Liver (tissue), 9 donors: Measurements from ENCODE around the gene ACOT13. TPM values are rescaled to one million over a fixed set of nuclear protein-coding genes. Genes with fewer than 3 reads are reported as not detected.

Source experiments
- DNase-seq: peaks from one replicate; pipeline ENCODE4 v3.0.0-alpha.2; 2017; ENCODE audit warnings: low spot score
- H3K27ac ChIP-seq, 2 donors: one replicate each; pipeline ENCODE4 v1.7.0; 2013; ENCODE audit warnings: inconsistent platforms in 2 of 2, low read length in 2 of 2, control low read depth in 1 of 2, low read depth in 1 of 2, mild to moderate bottlenecking in 1 of 2
- H3K27me3 ChIP-seq, 4 donors: one replicate each; pipeline versions ENCODE4 v1.6.1 to v1.7.0; 2013; ENCODE audit warnings: low read length in 3 of 4, inconsistent platforms in 1 of 4, mild to moderate bottlenecking in 1 of 4, moderate library complexity in 1 of 4; ENCODE audit not compliant: control insufficient read depth in 4 of 4, insufficient read depth in 4 of 4
- H3K36me3 ChIP-seq, 4 donors: one replicate each; pipeline versions ENCODE4 v1.6.1 to v1.7.0; 2013; ENCODE audit warnings: low read length in 3 of 4, mild to moderate bottlenecking in 3 of 4, low read depth in 1 of 4, moderate library complexity in 1 of 4; ENCODE audit not compliant: control insufficient read depth in 4 of 4, insufficient read depth in 3 of 4
- H3K4me1 ChIP-seq, 4 donors: one replicate each; pipeline versions ENCODE4 v1.6.1 to v1.7.0; 2013; ENCODE audit warnings: low read length in 3 of 4, mild to moderate bottlenecking in 3 of 4, moderate library complexity in 1 of 4; ENCODE audit not compliant: control insufficient read depth in 4 of 4, insufficient read depth in 4 of 4
- H3K4me3 ChIP-seq, 3 donors: one replicate each; pipeline versions ENCODE4 v1.6.1 to v1.7.0; 2013; ENCODE audit warnings: low read length in 3 of 3, control low read depth in 1 of 3, low read depth in 1 of 3, mild to moderate bottlenecking in 1 of 3
- H3K9ac ChIP-seq, 2 donors: one replicate each; pipeline ENCODE4 v1.7.0; 2013; ENCODE audit warnings: low read length in 2 of 2, mild to moderate bottlenecking in 2 of 2, moderate library complexity in 2 of 2, control low read depth in 1 of 2, low read depth in 1 of 2
- H3K9me3 ChIP-seq, 4 donors: one replicate each; pipeline versions ENCODE4 v1.6.1 to v1.7.0; 2013; ENCODE audit warnings: low read length in 3 of 4; ENCODE audit not compliant: control insufficient read depth in 4 of 4
- CTCF ChIP-seq: fragments of 150-350 bp; IDR thresholded peaks from 2 replicates; pipeline ENCODE4 v1.5.1; 2017; ENCODE audit warnings: improper control_type of control experiment, low read depth, low read length; ENCODE audit not compliant: missing input control
- EGR1 ChIP-seq, 2 donors: IDR thresholded peaks; 2 replicates each; pipeline ENCODE4 v1.6.1; 2016 to 2018; ENCODE audit warnings: antibody characterized with exemption in 2 of 2, low read depth in 2 of 2
- FOXA1 ChIP-seq: IDR thresholded peaks from 2 replicates; pipeline ENCODE4 v1.6.1; 2016; ENCODE audit warnings: antibody characterized with exemption
- FOXA2 ChIP-seq: IDR thresholded peaks from 2 replicates; pipeline ENCODE4 v1.6.1; 2016; ENCODE audit warnings: antibody characterized with exemption
- HNF4A ChIP-seq, 2 donors: conservative IDR thresholded peaks; 2 replicates each; pipeline ENCODE4 v1.6.1; 2016; ENCODE audit warnings: antibody characterized with exemption in 2 of 2, mild to moderate bottlenecking in 2 of 2
- HNF4G ChIP-seq: IDR thresholded peaks from 2 replicates; pipeline ENCODE4 v1.6.1; 2016; ENCODE audit warnings: antibody characterized with exemption
- JUND ChIP-seq, 2 donors: IDR thresholded peaks; 2 replicates each; pipeline ENCODE4 v1.6.1; 2016; ENCODE audit warnings: antibody characterized with exemption in 2 of 2
- MAX ChIP-seq: IDR thresholded peaks from 2 replicates; pipeline ENCODE4 v1.6.1; 2016; ENCODE audit warnings: antibody characterized with exemption
- NR2F2 ChIP-seq: IDR thresholded peaks from 2 replicates; pipeline ENCODE4 v1.6.1; 2016; ENCODE audit warnings: antibody characterized with exemption
- RAD21 ChIP-seq, 2 donors: IDR thresholded peaks; 2 replicates each; pipeline ENCODE4 v1.6.1; 2016; ENCODE audit warnings: antibody characterized with exemption in 2 of 2, mild to moderate bottlenecking in 2 of 2
- RXRA ChIP-seq, 2 donors: IDR thresholded peaks; 2 replicates each; pipeline ENCODE4 v1.6.1; 2017 to 2018; ENCODE audit warnings: antibody characterized with exemption in 2 of 2, mild to moderate bottlenecking in 1 of 2
- SP1 ChIP-seq: IDR thresholded peaks from 2 replicates; pipeline ENCODE4 v1.6.1; 2018; ENCODE audit warnings: antibody characterized with exemption, mild to moderate bottlenecking
- TAF1 ChIP-seq: conservative IDR thresholded peaks from 2 replicates; pipeline ENCODE4 v1.6.1; 2016; ENCODE audit warnings: antibody characterized with exemption, mild to moderate bottlenecking
- YY1 ChIP-seq: IDR thresholded peaks from 2 replicates; pipeline ENCODE4 v1.6.1; 2016; ENCODE audit warnings: antibody characterized with exemption, mild to moderate bottlenecking
- ZBTB33 ChIP-seq: IDR thresholded peaks from 2 replicates; pipeline ENCODE4 v1.6.1; 2016; ENCODE audit warnings: antibody characterized with exemption
- WGBS: extraction: QIAGEN DNeasy Blood & Tissue Kit; methylation state at CpG from one replicate; pipeline ENCODE4 v1.1.7; 2013; 5-methylcytosine and 5-hydroxymethylcytosine counted together
- polyA plus RNA-seq, 2 donors: library from polyadenylated mRNA; stranded (reverse) in 1 of 2; unstranded in 1 of 2; fragments of 200-250 nt in 1 of 2; fragments of >200 nt in 1 of 2; fragmentation: Nextera tagmentation in 1 of 2; extraction: Ambion mirVana in 1 of 2; gene quantifications; one replicate each; pipeline versions ENCODE4 v1.2.1 to v1.2.3, GENCODE V29; 2013 to 2015
- total RNA-seq, 2 donors: library from RNA; depleted of rRNA; stranded (reverse); fragments of >200 nt; gene quantifications; one replicate each; pipeline ENCODE4 v1.2.3, GENCODE V29; 2014
- TF ChIP-seq, protein P1 (sequence below): IDR thresholded peaks from 2 replicates; pipeline ENCODE4 v1.6.1; 2016; ENCODE audit warnings: antibody characterized with exemption, mild to moderate bottlenecking
- TF ChIP-seq, protein P2 (sequence below): IDR thresholded peaks from 2 replicates; pipeline ENCODE4 v1.6.1; 2016; ENCODE audit warnings: antibody characterized with exemption
- donor health status: healthy.
- donor health status: healthy.
- donor health status: healthy.
- donor health status: healthy.
- donor health status: healthy.

ACOT13 gene
- total and polyA plus RNA-seq, 4 donors = 9.9 to 90.0 (median 21.3) TPM

DNA sequence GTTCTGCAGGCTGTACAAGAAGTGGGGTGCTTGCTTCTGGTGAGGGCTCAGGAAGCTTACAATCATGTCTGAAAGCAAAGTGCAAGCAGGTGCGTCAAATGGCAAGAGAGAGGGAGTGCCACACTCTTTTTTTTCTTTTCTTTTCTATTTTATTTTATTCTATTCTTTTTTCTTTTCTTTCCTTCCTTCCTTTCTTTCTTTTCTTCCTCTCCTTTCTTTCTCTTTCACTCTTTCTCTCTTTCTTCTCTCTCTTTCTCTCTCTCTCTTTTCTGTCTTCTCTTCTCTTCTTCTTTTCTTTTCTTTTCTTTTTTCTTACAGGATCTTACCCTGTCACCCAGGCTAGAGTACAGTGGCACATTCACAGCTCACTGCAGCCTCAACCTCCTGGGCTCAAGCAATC is 19.5 kb downstream of the ACOT13 start:
- WGBS = 96% methylated on average over 1 of the region's 1 CpG
- H3K4me3 ChIP-seq = no peak overlapping the region
- TF ChIP-seq, protein P1, sequence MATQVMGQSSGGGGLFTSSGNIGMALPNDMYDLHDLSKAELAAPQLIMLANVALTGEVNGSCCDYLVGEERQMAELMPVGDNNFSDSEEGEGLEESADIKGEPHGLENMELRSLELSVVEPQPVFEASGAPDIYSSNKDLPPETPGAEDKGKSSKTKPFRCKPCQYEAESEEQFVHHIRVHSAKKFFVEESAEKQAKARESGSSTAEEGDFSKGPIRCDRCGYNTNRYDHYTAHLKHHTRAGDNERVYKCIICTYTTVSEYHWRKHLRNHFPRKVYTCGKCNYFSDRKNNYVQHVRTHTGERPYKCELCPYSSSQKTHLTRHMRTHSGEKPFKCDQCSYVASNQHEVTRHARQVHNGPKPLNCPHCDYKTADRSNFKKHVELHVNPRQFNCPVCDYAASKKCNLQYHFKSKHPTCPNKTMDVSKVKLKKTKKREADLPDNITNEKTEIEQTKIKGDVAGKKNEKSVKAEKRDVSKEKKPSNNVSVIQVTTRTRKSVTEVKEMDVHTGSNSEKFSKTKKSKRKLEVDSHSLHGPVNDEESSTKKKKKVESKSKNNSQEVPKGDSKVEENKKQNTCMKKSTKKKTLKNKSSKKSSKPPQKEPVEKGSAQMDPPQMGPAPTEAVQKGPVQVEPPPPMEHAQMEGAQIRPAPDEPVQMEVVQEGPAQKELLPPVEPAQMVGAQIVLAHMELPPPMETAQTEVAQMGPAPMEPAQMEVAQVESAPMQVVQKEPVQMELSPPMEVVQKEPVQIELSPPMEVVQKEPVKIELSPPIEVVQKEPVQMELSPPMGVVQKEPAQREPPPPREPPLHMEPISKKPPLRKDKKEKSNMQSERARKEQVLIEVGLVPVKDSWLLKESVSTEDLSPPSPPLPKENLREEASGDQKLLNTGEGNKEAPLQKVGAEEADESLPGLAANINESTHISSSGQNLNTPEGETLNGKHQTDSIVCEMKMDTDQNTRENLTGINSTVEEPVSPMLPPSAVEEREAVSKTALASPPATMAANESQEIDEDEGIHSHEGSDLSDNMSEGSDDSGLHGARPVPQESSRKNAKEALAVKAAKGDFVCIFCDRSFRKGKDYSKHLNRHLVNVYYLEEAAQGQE = no peak
- no peak for TF ChIP-seq EGR1 (IDR thresholded peaks at IDR 0.05; ENCODE audit: low read depth in 2 of 2)
- TF ChIP-seq, protein P2, sequence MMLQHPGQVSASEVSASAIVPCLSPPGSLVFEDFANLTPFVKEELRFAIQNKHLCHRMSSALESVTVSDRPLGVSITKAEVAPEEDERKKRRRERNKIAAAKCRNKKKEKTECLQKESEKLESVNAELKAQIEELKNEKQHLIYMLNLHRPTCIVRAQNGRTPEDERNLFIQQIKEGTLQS = no peak
- no peak for TF ChIP-seq RAD21 (IDR thresholded peaks at IDR 0.05)
- no peak for TF ChIP-seq CTCF
- TF ChIP-seq ZBTB33 = no peak
- TF ChIP-seq TAF1 = no peak
- no peak for TF ChIP-seq JUND (IDR thresholded peaks at IDR 0.05)
- TF ChIP-seq HNF4G = no peak
- no peak for TF ChIP-seq SP1
- TF ChIP-seq FOXA1 = no peak
- TF ChIP-seq RXRA (IDR thresholded peaks at IDR 0.05) = no peak
- no peak for TF ChIP-seq FOXA2
- TF ChIP-seq YY1 = no peak
- no peak for TF ChIP-seq NR2F2
- TF ChIP-seq MAX = no peak
- peaks cover 0 to 5% (median under 1%) of the 10 kb centered on the region in 4 donors for H3K36me3 ChIP-seq
- no peaks in the 10 kb centered on the region for H3K27me3 ChIP-seq
- DNase-seq = no peak
- H3K4me1 ChIP-seq = peaks cover 0 to 18% (median 5%) of the 10 kb centered on the region in 4 donors
- H3K9ac ChIP-seq = no peak overlapping the region
- no peak overlapping the region for H3K27ac ChIP-seq
- no peaks in the 10 kb centered on the region for H3K9me3 ChIP-seq

DNA sequence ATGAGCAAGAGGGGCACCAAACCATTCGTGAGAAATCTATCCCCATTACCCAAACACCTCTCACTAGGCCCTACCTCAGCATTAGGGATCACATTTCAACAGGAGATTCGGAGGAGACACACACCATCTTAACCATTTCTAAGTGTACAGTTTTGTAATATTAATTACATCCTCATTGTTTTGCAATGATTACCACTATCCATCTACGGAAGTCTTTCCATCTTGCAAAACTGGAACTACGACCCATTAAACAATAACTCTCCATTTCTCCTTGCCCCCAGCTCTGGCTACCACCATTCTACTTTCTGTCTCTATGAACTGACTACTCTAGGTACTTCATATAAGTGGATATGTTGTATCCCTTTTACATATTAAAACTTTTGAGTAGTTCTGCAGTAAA is 20.1 kb downstream of the ACOT13 start:
- no peak overlapping the region for H3K27ac ChIP-seq
- no peak for DNase-seq
- H3K9ac ChIP-seq = no peak overlapping the region
- H3K4me3 ChIP-seq = no peak overlapping the region
- no peaks in the 10 kb centered on the region for H3K9me3 ChIP-seq
- no peaks in the 10 kb centered on the region for H3K27me3 ChIP-seq
- peaks cover 0 to 19% (median 9%) of the 10 kb centered on the region in 4 donors for H3K4me1 ChIP-seq
- whole genome bisulfite sequencing = 91% methylated on average over 4 of the region's 4 CpGs
- H3K36me3 ChIP-seq = peaks cover 0 to 5% (median under 1%) of the 10 kb centered on the region in 4 donors
- no peak for TF ChIP-seq SP1
- TF ChIP-seq CTCF = no peak
- no peak for TF ChIP-seq NR2F2
- TF ChIP-seq HNF4G = no peak
- TF ChIP-seq, protein P2 = no peak
- TF ChIP-seq EGR1 (IDR thresholded peaks at IDR 0.05; ENCODE audit: low read depth in 2 of 2) = no peak
- TF ChIP-seq, protein P1 = no peak
- TF ChIP-seq MAX = no peak
- TF ChIP-seq YY1 = no peak
- no peak for TF ChIP-seq HNF4A (conservative IDR thresholded peaks at IDR 0.05)
- no peak for TF ChIP-seq RAD21 (IDR thresholded peaks at IDR 0.05)
